Upper lobe of right lung (tissue), 1 donor: ENCODE measurements around the gene SEMA3B. TPM values are rescaled to one million over a fixed set of nuclear protein-coding genes. Genes with fewer than 3 reads are reported as not detected.

Experiments used
- ATAC-seq: fragments of 200-7000 bp; cut with Tn5 transposase; one replicate; pipeline ENCODE4 v1.9.1; 2020; ENCODE audit warnings: mild to moderate bottlenecking, moderate library complexity
- DNase-seq: peaks from one replicate; pipeline ENCODE4 v3.0.0-alpha.2; 2020
- H3K27ac ChIP-seq: fragments of 200-600 bp; one replicate; pipeline ENCODE4 v1.8.0; 2022
- H3K27me3 ChIP-seq: fragments of 200-600 bp; one replicate; pipeline ENCODE4 v1.8.0; 2022; ENCODE audit warnings: mild to moderate bottlenecking
- H3K36me3 ChIP-seq: fragments of 200-600 bp; one replicate; pipeline ENCODE4 v1.8.0; 2022
- H3K4me1 ChIP-seq: fragments of 200-600 bp; one replicate; pipeline ENCODE4 v1.8.0; 2022
- H3K4me3 ChIP-seq: fragments of 200-600 bp; one replicate; pipeline ENCODE4 v1.8.0; 2022; ENCODE audit warnings: mild to moderate bottlenecking
- H3K9me3 ChIP-seq: fragments of 200-600 bp; one replicate; pipeline ENCODE4 v1.8.0; 2022
- intact Hi-C: fragments of 100-400 bp; cut with DNase I; formaldehyde crosslinking; loops from one replicate; pipeline ENCODE4 v1.11.0; 2022
- total RNA-seq: library from RNA; stranded (reverse); fragmentation: NEBNext Ultra II Directional; extraction: Animal tissue kit (Norgen Biotek cat#: 25700); gene quantifications from one replicate; pipeline ENCODE4 v1.2.1, GENCODE V29; 2021
- TF ChIP-seq, protein P1 (sequence below): fragments of 200-600 bp; IDR thresholded peaks from one replicate; pipeline ENCODE4 v1.8.0; 2022; ENCODE audit warnings: antibody characterized with exemption
- donor health status: DM: no; HTN: yes; CAD: no; lungs with severe emphysema.

Gene SEMA3B
- total RNA-seq, 1 donor from 2014 or later = 120 TPM

DNA sequence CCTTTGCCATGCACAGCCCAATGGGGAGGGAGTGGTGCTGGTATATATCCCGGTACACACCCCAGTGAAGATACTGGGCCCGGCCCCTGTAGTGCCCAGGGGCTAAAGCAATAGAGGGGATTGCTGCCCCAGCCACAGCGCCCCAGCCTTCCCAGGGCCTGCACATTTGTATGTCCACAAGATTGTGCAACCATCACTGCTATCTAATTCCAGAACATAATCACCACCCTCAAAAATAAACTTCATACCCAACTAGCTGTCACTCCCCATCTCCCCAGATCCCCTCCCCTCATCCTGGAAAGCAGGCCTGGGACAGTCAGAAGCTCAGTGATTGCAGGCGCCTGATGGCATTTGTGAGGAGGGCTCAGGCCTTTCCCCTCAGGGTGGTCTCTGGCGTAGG lies 19.5 kb upstream of the SEMA3B start:
- Histone ChIP-seq H3K27ac (peak overlapping the region; percentile 85), H3K27me3 (no peaks in the 10 kb centered on the region), H3K4me1 (peaks cover 87% of the 10 kb centered on the region), H3K9me3 (no peaks in the 10 kb centered on the region), H3K36me3 (peaks cover 38% of the 10 kb centered on the region), H3K4me3 (no peak overlapping the region)
- ATAC-seq (no peak), DNase-seq (no peak)
- intact Hi-C loops = no loop called here
- TF ChIP-seq, protein P1, sequence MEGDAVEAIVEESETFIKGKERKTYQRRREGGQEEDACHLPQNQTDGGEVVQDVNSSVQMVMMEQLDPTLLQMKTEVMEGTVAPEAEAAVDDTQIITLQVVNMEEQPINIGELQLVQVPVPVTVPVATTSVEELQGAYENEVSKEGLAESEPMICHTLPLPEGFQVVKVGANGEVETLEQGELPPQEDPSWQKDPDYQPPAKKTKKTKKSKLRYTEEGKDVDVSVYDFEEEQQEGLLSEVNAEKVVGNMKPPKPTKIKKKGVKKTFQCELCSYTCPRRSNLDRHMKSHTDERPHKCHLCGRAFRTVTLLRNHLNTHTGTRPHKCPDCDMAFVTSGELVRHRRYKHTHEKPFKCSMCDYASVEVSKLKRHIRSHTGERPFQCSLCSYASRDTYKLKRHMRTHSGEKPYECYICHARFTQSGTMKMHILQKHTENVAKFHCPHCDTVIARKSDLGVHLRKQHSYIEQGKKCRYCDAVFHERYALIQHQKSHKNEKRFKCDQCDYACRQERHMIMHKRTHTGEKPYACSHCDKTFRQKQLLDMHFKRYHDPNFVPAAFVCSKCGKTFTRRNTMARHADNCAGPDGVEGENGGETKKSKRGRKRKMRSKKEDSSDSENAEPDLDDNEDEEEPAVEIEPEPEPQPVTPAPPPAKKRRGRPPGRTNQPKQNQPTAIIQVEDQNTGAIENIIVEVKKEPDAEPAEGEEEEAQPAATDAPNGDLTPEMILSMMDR = no peak

GRCh38 chr3:50250514-50250913 lies 18.4 kb upstream of the SEMA3B start:
- DNase-seq (no peak), ATAC-seq (no peak)
- Histone ChIP-seq H3K27ac (peak overlapping the region; percentile 85), H3K4me3 (no peak overlapping the region), H3K4me1 (peaks cover 81% of the 10 kb centered on the region), H3K9me3 (no peaks in the 10 kb centered on the region), H3K27me3 (no peaks in the 10 kb centered on the region), H3K36me3 (peaks cover 46% of the 10 kb centered on the region)
- intact Hi-C loops = no loop called here
- TF ChIP-seq, protein P1 = no peak

DNA sequence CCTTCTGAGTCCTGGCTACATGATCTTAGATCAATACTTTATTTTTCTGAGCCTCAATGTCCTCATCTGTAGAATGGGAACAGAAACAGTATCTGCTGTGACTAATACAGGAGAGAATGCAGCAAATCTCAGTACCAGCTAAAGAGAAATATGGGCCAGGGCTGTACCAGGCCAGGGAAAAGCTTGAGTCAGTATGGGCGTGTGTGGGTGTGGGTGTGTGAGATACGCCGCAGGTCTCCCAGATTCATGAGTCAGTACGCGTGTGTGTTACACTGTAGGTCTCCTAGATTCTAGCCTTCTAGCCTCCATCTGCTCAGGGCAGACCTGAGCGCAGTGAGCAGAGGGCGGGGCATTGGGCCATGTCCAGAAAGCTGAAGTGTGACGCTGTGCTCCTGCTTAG lies 17.7 kb upstream of the SEMA3B start:
- TF ChIP-seq, protein P1 = no peak
- Histone ChIP-seq H3K4me3 (no peak overlapping the region), H3K36me3 (peaks cover 54% of the 10 kb centered on the region), H3K9me3 (no peaks in the 10 kb centered on the region), H3K27ac (peak overlapping the region; percentile 85), H3K4me1 (peaks cover 74% of the 10 kb centered on the region), H3K27me3 (no peaks in the 10 kb centered on the region)
- intact Hi-C loops = no loop called here
- DNase-seq (no peak), ATAC-seq (no peak)

DNA sequence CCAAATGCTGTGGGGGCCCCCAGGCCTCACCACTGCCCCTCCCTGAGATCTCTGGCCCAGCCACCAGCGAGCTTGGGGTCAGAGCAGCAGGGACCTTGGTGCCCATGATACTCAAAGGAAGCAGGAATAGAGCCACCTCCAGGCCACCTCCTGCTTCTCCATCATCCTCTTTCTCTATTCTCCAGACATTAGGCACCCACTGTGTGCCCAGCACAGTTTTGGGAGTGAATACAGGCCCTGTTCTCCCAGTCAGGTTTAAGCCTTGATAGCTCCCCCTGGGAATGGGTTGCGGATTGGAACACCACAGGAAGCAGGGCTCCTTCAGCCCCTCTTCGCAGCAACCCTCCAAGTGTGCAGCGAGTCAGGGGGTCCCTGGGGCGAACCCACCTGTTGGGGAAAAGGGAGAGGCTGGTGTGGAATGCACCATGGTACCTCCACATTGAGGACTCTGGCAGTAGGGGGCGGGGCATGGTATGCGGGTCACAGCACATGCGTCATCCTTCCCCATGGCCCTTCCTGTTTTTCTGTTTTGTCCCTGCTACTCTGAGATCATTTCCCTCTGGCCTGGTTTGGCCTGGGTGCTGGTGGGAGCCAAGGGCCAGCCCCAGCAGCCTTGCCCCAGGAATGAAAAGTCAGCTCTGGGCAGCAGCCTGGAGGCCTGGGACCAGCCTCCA lies 14.2 kb upstream of the SEMA3B start:
- DNase-seq = peak; percentile 81
- intact Hi-C loops = no loop called here
- Histone ChIP-seq H3K36me3 (peaks cover 78% of the 10 kb centered on the region), H3K9me3 (no peaks in the 10 kb centered on the region), H3K27me3 (no peaks in the 10 kb centered on the region), H3K4me3 (no peak overlapping the region), H3K4me1 (peaks cover 47% of the 10 kb centered on the region), H3K27ac (peak overlapping the region; percentile 82)
- TF ChIP-seq, protein P1 = no peak
- ATAC-seq = peak; percentile 75

GRCh38 chr3:50255251-50255615 lies 13.7 kb upstream of the SEMA3B start:
- peaks cover 44% of the 10 kb centered on the region for H3K4me1 ChIP-seq
- H3K4me3 ChIP-seq = no peak overlapping the region
- DNase-seq (no peak), ATAC-seq (no peak)
- TF ChIP-seq, protein P1 = no peak
- H3K36me3 ChIP-seq = peaks cover 78% of the 10 kb centered on the region
- intact Hi-C loops = no loop called here
- no peaks in the 10 kb centered on the region for H3K9me3 ChIP-seq
- no peaks in the 10 kb centered on the region for H3K27me3 ChIP-seq
- H3K27ac ChIP-seq = peak overlapping the region; percentile 82
